GM21723 (cell line): ENCODE results near the gene IL6R.
"Not testable (repeated sequence)": the region's sequence is repeated elsewhere in the genome, so short reads cannot be mapped to it uniquely, and the experiment has no call there.

ENCODE experiments used
- ATAC-seq: cut with Tn5 transposase; IDR thresholded peaks from one replicate; pipeline ENCODE4 v1.9.1; 2021; ENCODE audit warnings: mild to moderate bottlenecking, moderate library complexity; ENCODE audit not compliant: unreplicated experiment

Gene IL6R

DNA sequence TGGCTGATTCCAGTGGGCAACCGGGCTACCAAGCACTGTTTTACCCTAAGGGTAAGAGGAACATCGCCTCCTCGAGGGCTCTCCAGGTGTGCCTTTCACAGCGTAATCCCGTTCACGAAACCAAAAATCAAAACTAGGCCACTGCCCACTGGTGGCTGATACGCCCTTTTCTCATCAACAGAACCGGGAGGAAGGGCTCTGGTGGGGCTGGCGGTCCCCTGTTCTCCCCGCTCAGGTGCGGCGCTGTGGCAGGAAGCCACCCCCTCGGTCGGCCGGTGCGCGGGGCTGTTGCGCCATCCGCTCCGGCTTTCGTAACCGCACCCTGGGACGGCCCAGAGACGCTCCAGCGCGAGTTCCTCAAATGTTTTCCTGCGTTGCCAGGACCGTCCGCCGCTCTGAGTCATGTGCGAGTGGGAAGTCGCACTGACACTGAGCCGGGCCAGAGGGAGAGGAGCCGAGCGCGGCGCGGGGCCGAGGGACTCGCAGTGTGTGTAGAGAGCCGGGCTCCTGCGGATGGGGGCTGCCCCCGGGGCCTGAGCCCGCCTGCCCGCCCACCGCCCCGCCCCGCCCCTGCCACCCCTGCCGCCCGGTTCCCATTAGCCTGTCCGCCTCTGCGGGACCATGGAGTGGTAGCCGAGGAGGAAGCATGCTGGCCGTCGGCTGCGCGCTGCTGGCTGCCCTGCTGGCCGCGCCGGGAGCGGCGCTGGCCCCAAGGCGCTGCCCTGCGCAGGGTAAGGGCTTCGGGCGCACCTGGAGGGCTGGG lies at the start of gene IL6R:
Gene IL6R (plus strand): TSS at position 360 of the 763 bp plus-strand sequence. CDS start 287 bp downstream, at position 647.
- ATAC-seq: peak; percentile 46

DNA sequence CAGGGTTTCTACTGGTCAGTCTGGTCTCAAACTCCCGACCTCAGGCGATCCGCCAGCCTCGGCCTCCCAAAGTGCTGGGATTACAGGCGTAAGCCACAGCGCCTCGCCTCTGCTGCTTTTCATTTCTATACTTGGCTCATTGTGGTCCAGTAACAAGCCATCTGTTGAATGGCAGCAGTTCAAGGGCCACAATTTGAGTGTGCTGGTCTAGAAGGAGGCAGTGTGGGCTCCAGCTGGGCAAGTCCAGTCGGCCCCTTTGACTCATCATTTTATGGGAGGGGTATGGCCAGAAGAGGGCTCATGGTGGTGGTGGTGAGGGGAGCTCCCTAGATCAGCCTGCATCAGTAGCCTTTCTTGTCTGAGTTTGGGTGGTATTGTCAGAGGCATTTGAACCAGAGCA lies 46.6 kb upstream of the IL6R start:
- no peak for ATAC-seq

DNA sequence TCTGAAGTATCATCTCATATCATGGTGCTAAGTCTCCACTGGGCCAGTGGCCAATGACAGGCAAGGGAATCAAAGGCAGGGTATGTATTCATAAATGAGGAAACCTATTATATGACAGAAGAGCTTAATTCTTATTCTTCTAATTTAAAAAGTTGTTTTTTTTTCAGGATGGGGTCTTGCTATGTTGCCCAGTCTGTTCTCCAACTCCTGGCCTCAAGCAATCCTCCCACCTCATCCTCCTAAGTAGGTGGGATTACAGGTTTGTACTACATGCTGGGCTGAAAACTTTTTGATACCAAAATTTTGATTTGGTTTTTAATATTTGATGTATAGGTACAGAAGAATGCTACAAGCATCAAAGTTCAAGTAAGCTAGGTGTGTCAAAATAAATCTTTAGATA lies 44.9 kb upstream of the IL6R start:
- no peak for ATAC-seq

DNA sequence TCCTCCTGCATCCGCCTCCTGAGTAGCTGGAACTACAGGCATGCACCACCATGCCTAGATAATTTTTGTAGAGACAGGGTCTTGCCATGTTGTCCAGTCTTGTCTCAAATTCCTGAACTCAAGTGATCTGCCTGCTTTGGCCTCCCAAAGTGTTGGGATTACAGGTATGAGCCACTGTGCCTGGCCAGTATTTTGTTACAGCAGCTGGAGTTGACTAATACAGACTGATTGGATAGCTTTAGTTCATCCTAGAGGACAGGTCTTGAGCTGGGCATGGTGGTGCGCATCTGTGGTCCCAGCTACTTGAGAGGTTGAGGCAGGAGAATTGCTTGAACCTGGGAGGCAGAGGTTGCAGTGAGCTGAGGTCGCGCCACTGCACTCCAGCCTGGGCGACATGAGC lies 44.3 kb upstream of the IL6R start:
- not testable (repeated sequence) for ATAC-seq

DNA sequence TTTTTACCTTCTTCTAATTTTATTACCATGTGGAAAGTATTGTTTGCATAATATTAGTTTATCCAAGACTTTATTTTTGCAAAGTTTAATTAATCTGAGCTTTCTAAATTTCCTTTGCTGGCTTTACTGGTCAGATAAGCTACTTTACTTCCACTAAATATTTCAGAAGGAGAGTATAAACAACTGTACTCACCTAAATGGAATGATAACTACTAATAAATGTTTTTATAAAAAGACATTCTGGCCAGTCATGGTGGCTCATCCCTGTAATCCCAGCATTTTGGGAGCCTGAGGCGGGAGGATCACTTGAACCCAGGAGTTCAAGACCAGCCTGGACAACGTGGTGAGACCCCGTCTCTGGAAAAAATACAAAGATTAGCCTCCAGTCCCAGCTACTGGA lies 43.8 kb upstream of the IL6R start:
- ATAC-seq: no peak

DNA sequence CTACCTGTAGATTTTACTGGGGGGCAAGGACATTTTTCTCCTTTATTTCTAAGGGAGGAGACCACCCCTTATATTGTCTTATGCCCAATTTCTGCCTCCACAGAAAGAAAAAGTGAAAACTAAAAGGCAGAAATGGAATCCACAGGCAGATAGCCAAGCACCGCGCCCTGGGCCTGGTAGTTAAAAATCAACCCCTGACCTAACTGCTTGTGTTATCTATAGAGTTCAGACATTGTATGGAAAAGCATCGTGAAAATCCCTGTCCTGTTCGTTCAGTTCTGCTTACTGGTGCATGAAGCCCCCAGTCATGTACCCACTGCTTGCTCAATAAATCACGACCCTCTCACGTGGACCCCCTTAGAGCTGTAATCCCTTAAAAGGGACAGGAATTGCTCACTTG lies 33.7 kb upstream of the IL6R start:
- ATAC-seq: no peak

DNA sequence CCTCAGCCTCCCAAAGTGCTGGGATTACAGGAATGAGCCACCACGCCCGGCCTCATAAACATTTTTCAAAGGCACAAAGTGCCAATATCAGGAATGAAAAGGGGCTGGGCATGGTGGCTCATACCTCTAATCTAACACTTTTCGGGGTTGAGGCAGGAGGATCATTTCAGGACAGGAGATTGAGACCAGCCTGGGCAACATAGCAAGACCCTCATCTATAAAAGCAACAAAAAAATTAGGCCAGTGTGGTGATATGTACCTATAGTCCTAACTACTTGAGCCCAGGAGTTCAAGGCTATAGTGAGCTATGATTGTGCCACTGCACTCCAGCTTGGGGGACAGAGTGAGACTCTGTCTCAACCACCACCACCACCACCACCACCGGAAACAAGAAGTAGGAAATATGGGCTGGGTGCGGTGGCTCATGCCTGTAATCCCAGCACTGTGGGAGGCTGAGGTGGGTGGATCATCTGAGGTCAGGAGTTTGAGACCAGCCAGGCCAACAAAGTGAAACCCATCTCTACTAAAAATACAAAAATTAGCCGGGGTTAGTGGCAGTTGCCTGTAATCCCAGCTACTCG lies 31.3 kb upstream of the IL6R start:
- ATAC-seq: not testable (repeated sequence)

DNA sequence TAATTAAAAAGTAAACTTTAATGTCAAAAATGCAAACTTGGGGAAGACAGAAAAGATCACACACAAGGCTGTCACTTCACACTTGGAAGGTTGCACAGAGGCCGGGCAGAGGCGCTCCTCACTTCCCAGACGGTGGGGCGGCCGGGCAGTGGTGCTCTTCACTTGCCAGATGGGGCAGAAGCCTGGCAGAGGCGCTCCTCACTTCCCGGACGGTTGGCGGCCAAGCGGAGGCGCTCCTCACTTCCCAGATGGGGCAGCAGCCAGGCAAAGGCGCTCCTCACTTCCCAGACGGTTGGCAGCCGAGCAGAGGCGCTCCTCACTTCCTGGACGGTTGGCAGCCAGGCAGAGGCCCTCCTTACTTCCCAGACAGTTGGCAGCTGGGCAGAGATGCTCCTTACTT lies 25.8 kb upstream of the IL6R start:
- no peak for ATAC-seq

DNA sequence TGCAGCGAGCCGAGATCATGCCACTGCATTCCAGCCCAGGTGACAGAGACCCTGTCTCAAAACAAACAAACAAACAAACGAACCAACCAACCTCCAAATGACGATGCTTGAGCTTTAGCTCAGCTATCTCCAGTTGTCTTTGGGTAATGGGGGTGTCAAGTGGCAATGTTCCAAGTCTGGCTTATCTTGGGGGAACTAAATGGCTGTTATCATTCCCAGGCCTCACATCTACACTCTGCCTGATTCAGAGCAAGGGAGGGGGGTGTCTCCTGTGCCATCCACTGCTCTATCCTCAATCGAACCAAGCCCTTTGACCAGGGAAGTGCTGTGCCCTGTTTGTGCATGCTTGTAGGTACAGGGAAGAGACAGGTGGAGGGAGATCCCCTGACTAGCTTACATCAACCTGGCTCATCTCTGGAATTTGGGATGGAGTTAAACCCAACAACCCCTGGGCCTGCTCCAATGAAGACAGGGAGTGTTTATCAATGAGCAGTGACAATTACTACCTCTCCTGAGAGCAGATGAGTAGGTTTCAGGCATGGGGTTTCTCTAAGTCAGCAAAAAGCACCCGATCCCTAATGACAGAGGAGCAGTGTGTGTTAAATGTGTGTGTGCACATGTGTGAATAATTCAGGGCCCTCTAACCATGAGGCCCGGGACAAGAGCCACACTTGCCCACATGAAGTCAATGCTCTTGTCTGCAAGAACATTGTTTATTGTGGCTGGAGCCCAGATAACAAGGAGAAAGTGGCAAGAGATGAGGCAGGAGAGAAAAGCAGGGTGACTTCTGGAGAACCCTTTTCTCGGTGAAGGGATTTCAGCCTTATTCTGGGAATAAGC lies 20.3 kb upstream of the IL6R start:
- no peak for ATAC-seq

DNA sequence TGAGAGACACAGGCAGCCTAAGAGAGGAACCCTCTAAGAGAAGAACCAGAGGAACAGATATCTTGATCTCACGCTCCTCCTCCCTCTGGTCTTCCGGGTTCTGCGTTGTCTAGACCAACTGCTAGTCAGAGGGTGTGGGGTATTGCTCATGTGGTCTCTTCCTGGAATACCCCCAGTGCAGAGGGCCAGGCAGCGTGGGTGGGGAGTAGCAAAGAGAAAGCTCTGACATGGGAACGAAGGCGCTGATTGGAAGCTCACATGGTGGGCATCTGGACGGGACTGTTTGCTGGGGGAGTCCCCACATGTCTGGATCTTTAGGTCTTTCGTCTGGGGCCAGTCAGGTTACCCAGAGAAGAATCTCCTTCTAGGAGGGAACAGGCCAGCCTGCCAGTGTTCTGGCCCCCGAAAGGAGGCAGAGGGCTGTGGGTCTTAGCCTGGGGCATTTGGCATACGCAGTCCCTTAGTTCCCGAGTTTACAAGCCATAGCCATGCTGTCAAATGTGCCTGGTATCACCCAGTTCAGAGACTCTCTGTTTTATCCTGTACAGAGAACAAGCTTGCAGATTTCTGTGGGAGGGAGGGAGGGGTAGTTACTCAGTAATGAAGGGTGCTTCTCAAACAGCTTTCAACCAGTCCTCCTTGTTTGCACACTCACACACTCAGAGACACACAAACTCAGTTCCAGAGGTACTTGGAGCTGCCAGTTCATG lies 18.3 kb upstream of the IL6R start:
- no peak for ATAC-seq

DNA sequence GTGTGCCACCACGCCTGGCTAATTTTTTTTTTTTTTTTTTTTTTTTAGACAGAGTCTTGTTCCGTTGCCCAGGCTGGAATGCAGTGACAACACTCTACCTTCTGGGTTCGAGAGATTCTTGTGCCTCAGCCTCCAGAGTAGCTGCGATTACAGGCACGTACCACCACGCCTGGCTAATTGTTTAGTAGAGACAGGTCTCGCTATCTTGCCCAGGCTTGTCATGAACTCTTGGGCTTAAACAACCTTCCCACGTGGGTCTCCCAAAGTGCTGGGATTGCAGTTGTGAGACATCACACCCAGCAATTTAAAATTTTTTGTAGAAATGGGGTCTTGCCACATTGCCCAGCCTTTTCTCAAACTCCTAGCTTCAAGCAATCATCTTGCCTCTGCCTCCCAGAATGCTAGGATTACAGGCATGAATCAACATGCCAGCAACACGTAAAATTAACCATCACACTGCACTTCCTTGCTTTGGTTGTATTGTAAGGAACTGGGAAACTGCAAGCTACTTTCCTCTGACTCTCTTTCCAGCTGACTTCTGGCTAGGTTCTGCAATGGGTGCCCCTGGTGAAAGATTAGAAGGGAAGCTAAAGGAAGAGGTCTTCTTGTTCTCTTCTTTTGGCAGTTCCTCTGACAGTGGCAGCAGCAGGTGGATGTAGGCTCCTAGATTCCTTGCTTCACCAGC lies 13.9 kb upstream of the IL6R start:
- ATAC-seq: no peak

DNA sequence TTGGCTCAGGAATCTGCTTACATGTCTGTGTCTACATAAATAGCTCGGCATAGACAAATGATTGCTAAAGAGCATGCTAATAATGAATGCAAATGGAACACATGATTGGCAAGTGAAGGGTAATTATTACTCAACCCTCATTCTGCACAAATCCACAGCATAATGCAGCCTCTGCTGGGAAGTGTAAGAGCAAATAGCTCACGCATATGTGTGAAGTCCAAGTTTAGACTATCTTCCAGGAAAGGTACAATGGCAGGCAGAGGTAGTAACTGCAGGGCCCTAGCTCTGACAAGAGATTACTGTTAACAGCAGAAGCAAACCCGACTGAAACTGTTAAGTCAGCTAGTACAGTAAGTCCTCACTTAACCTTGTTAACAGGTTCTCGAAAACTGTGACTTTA lies 7.0 kb upstream of the IL6R start:
- ATAC-seq: no peak

DNA sequence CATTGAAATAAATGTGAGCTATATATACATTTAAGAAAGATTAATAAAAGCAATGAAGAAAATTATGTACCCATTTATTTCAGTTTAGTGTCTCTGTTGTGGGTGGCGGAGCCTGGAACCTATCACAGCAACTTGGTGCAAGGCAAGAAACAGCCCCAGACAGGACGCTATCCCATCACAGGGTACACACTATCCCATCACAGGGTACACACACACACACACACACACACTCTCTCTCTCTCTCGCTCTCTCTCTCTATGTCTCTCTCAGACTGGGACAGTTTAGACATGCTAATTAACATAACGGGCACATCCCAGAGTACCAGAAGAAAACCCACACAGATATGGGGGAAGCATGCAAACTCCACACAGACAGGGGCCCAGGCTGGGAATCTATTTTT lies 6.5 kb upstream of the IL6R start:
- no peak for ATAC-seq

DNA sequence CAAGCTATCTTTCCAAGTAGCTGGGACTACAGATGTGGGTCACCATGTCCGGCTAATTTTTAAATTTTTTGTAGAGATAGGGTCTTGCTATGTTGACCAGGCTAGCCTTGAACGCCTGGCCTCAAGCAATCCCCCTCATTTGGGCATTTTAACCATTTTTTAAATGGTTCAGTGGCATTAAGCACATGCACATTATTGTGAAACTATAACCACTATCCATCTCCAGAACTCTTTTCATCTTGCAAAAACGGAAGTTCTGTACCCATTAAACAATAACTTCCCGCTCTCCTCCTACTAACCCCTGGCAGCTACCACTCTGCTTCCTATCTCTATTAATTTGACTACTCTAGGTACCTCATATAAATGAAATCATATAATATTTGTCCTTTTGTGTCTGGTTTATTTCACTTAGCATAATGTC lies 4.8 kb upstream of the IL6R start:
- no peak for ATAC-seq

DNA sequence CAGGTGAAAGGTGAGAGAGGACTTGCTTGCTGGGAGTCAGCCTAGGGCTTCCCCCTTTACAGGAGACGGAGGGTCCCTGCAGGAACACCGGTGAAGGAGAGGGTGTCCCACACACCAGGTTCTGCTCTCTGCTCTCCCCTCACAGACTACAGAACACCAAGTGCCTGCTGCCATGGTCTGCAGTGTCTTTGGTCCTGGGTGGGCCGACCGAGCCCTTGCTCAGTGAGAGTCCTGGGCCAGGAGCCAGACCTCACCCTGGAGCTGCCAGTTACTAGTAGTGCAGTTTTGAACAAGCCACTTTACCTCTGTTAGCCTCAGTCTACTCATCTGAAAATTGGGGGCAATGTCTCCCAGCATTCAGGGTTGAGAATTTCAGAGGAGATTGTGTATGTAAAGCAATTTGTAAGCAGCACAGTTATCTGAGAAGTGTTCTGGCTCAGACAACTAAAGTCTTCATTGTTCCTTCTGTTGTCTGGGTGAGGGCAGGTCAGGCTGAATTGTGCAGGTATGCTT lies 2.7 kb upstream of the IL6R start:
- no peak for ATAC-seq

DNA sequence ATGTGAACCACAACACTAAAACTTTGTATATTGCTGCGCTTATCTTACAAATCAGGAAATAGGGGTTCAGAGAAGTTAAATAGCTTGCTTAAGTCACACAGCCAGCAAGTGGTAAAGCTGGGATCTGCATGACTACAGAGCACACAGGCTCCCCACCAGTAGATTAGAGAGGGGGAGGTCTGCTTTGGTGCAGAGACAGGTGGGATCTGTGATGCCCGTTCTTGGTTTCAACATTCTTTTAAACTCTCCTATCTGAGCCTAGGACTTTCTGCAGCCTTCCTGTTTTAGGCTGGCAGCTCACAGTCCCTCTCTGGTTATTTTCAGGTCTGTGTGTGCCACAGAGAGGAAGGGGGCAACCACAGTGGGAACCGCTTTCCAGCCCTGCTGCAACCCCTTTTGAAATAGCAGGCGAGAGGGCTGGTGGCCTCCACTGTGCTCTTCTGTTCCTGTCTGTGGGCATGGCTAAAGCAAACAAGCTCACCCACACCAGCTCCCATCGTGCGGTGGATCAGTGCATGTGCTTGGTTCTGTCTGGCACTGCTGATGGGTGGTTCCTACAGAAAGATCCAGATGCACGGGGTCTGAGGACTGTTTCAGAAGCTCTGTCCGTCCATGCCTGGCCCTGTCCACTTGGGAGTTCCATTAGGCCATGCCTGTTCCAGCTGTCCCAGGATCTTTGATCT lies 1.7 kb upstream of the IL6R start:
- no peak for ATAC-seq

DNA sequence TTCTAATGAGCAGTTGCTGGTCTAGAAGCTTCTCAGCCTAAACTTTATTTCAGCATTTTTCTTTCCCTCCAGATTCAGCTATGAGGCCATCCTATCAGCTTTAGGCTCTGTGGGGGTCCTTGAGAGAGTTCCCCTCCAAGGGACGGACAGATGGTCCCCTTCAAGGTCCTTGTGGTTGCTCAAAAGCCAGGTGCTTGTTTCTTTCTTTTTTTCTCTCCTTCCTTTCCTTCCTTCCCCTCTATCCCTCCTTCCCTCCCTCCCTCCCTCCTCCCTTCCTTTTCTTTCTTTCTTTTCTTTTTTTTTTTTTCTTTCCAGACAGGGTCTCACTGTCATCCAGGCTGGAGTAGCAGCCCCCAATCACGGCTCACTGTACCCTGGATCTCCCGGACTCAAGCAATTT lies 1.2 kb upstream of the IL6R start:
- no peak for ATAC-seq

DNA sequence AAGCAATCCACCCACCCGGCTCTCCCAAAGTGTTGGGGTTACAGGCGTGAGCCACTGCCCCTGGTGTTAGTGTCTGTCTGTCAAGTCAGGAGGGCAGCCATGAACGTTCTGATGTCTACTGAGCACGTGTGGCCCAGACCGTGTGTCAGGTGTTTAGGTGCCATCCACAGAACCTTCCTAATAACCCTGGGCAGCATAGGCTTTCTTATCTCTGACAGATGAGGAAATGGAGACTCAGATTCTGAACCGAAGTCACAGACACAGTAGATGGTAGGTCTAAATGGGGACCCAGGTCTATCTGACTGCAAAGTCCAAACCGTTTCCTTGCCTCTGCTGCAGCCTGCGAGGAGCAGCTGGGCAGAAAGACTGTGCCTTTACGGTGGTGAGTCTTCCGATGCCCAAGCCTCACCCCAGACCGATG lies 622 bp upstream of the IL6R start:
- ATAC-seq: peak; percentile 6

DNA sequence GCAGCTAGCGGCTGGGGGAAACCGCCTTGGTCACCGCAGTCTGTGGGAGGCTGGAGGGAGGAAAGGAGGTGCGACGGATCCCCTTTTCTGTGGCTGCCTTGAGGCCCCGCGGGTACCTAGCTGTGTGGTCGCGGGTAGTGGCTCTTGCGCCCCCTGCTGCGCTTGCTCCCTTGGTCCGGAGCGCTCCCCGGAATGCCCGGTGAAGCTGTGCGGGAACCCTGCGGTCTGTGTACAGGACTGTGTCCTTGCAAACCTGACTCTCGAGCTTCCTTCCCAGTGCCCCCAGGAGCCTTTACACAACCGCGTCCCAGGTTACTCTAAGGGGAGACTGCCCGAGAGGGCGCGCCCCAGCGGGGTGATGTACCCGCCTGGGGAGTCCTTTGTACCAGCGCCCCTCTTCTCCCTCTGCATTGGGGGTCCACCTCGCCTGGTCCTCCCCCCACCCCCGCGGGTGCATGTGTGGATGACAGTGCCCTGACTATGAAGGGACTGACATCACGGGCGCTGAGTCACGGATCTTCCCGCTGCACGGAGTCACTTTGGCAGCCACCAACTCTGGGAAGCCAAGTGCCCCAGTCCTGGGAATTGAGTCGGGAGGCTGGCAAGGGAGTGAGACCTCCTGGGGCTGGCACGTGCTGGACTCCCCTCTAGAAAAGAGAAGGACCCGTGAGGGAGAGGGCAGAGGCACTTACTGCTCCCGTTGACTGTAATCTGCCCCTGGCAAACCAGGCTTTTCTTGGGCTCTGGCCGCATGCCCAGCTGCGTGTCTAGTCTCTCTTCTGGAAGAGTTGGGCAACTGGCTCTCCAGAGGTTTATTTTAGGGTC lies 816 bp downstream of the IL6R start:
- ATAC-seq: peak; percentile 7
